ENCODE data around the gene KRT7. TPM values are rescaled to one million over a fixed set of nuclear protein-coding genes. Genes with fewer than 3 reads are reported as not detected.
"Not testable (repeated sequence)": the region's sequence is repeated elsewhere in the genome, so short reads cannot be mapped to it uniquely, and the experiment has no call there.

KRT7 gene
- total and polyA plus RNA-seq, 12 donors: 0.33 to 34.8 (median 8.4) TPM

- no peak for DNase-seq
- intact Hi-C loops (cut with DNase I): no loop called here
- TF ChIP-seq POLR2A (IDR thresholded peaks at IDR 0.05) (no peak), CTCF (IDR thresholded peaks at IDR 0.05) (no peak)
- 67 to 87% (median 75%) methylated on average over 7 of the region's 7 CpGs for WGBS, 4 donors
- Histone ChIP-seq H3K4me1 (replicated peaks in 1 of 2) (peaks cover 5 to 15% of the 10 kb centered on the region in 2 donors), H3K27ac (no peak overlapping the region), H3K4me3 (no peak overlapping the region), H3K27me3 (no peaks in the 10 kb centered on the region), H3K9me3 (replicated peaks in 1 of 3) (no peaks in the 10 kb centered on the region), H3K36me3 (replicated peaks in 1 of 2) (no peaks in the 10 kb centered on the region)
Observed at GRCh38 chr12:52254965-52255751, 22.1 kb downstream of the KRT7 start.

- no peak for TF ChIP-seq CTCF (IDR thresholded peaks at IDR 0.05)
- TF ChIP-seq POLR2A (IDR thresholded peaks at IDR 0.05): no peak
- whole genome bisulfite sequencing, 4 donors: 85 to 94% (median 89%) methylated on average over 9 of the region's 9 CpGs
- no peak overlapping the region for H3K27ac ChIP-seq
- H3K4me1 ChIP-seq (replicated peaks in 1 of 2): peaks cover 5 to 16% of the 10 kb centered on the region in 2 donors
- no peak for DNase-seq
- intact Hi-C loops (cut with DNase I): no loop called here
- no peak overlapping the region for H3K4me3 ChIP-seq
- no peaks in the 10 kb centered on the region for H3K36me3 ChIP-seq (replicated peaks in 1 of 2)
- H3K9me3 ChIP-seq (replicated peaks in 1 of 3): no peaks in the 10 kb centered on the region
- H3K27me3 ChIP-seq: no peaks in the 10 kb centered on the region
Observed at GRCh38 chr12:52255926-52256583, 23.0 kb downstream of the KRT7 start.

GRCh38 chr12:52256584-52256935 lies 23.5 kb downstream of the KRT7 start:
- no peak for DNase-seq
- Histone ChIP-seq H3K27me3 (no peaks in the 10 kb centered on the region), H3K9me3 (replicated peaks in 1 of 3) (no peaks in the 10 kb centered on the region), H3K27ac (no peak overlapping the region), H3K4me3 (no peak overlapping the region), H3K4me1 (replicated peaks in 1 of 2) (peaks cover 5 to 16% of the 10 kb centered on the region in 2 donors), H3K36me3 (replicated peaks in 1 of 2) (no peaks in the 10 kb centered on the region)
- 45 to 67% (median 51%) methylated on average over 2 of the region's 2 CpGs for WGBS, 4 donors
- intact Hi-C loops (cut with DNase I): no loop called here
- TF ChIP-seq POLR2A (IDR thresholded peaks at IDR 0.05) (no peak), CTCF (IDR thresholded peaks at IDR 0.05) (no peak)

- H3K36me3 ChIP-seq (replicated peaks in 1 of 2): no peaks in the 10 kb centered on the region
- no peak for DNase-seq
- H3K27me3 ChIP-seq: no peaks in the 10 kb centered on the region
- H3K9me3 ChIP-seq (replicated peaks in 1 of 3): no peaks in the 10 kb centered on the region
- TF ChIP-seq POLR2A (IDR thresholded peaks at IDR 0.05) (no peak), CTCF (IDR thresholded peaks at IDR 0.05) (no peak)
- intact Hi-C loops (cut with DNase I): no loop called here
- H3K27ac ChIP-seq: no peak overlapping the region
- H3K4me1 ChIP-seq (replicated peaks in 1 of 2): peaks cover 5 to 16% of the 10 kb centered on the region in 2 donors
- 73 to 98% (median 92%) methylated on average over 3 to 4 of the region's 4 CpGs; no CpG with 5 or more reads in 1 of the 4 donors for WGBS, 4 donors
- no peak overlapping the region for H3K4me3 ChIP-seq
Observed at GRCh38 chr12:52257074-52257551, 24.1 kb downstream of the KRT7 start.

GRCh38 chr12:52257922-52258321 lies 24.9 kb downstream of the KRT7 start:
- intact Hi-C loops (cut with DNase I); DNase-seq; H3K27me3 ChIP-seq; H3K36me3 ChIP-seq (replicated peaks in 1 of 2); H3K9me3 ChIP-seq (replicated peaks in 1 of 3); H3K27ac ChIP-seq; H3K4me3 ChIP-seq: not testable (repeated sequence)
- peaks cover 5 to 16% of the 10 kb centered on the region in 2 donors for H3K4me1 ChIP-seq (replicated peaks in 1 of 2)
- WGBS, 4 donors: 47 to 87% (median 64%) methylated on average over 5 to 13 of the region's 13 CpGs
